Measurements from ENCODE around the gene PLXNB1. TPM values are rescaled to one million over a fixed set of nuclear protein-coding genes. Genes with fewer than 3 reads are reported as not detected.
A peak's percentile ranks its signal among the peaks of the same experiment; 100 is the strongest.

PLXNB1 gene
- total and polyA plus RNA-seq, 2 of the 13 experiments (the other 11 are each of a cell fraction or from before 2014, with no cell fraction given), result 86.0 to 143 TPM

DNA sequence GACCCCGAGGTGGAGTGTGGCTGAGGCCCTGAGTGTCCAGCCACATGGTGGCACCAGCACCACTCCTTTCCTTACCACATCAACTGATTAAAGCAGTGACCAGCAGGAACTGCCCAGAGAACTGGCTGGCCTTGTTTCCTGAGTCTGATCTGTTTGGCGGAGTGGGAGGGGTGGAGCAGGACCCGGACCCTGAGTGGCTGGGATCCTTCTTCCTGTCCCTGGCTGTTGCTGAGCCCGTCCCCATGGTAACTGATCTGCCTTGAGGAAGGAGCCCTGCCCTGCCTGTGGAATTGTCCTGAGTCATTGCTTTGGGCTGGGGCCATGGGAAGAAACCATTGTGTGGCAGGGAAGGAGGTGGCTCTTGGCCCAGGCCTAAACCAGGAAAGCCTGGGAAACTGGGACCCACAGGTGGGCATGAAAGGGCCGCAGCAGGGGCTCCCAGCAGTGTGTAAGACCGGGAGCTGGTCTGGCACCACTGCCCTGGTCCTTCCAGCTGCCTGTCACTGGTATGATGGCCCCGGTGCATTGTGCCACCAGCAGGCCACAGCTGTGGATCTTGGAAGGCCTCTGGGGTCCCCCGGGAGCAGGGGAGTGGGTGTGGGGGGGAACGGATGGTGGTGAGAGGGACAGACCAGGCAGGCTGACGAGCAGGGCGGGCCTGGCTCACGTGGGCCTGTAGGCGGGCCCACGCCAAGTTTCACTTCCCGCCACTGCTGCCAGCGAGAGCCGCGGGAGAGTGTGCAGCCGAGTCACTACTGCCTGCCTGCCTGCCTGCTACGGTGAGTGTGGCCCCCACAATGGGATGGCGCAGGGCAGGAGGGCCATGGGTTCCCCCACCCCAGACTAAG is 35.9 kb upstream of the PLXNB1 start (continued):
- TF ChIP-seq, protein P1, sequence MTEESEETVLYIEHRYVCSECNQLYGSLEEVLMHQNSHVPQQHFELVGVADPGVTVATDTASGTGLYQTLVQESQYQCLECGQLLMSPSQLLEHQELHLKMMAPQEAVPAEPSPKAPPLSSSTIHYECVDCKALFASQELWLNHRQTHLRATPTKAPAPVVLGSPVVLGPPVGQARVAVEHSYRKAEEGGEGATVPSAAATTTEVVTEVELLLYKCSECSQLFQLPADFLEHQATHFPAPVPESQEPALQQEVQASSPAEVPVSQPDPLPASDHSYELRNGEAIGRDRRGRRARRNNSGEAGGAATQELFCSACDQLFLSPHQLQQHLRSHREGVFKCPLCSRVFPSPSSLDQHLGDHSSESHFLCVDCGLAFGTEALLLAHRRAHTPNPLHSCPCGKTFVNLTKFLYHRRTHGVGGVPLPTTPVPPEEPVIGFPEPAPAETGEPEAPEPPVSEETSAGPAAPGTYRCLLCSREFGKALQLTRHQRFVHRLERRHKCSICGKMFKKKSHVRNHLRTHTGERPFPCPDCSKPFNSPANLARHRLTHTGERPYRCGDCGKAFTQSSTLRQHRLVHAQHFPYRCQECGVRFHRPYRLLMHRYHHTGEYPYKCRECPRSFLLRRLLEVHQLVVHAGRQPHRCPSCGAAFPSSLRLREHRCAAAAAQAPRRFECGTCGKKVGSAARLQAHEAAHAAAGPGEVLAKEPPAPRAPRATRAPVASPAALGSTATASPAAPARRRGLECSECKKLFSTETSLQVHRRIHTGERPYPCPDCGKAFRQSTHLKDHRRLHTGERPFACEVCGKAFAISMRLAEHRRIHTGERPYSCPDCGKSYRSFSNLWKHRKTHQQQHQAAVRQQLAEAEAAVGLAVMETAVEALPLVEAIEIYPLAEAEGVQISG (CRISPR knock-in tag; IDR thresholded peaks at IDR 0.05), result peak; percentile 51
- TF ChIP-seq HDAC2 (CRISPR knock-in tag; IDR thresholded peaks at IDR 0.05) (peak; percentile 76; the same call in 1 of the 2 replicates), KLF6 (CRISPR knock-in tag; IDR thresholded peaks at IDR 0.05) (no peak), SOX13 (IDR thresholded peaks at IDR 0.05) (no peak), SOX13 (CRISPR knock-in tag; conservative IDR thresholded peaks at IDR 0.05 in 1 of 2, IDR thresholded peaks at IDR 0.05 in 1 of 2) (peak in 1 of 2 experiments; percentile 24; a peak in 2 of 4 replicates), ZNF296 (CRISPR knock-in tag; conservative IDR thresholded peaks at IDR 0.05) (peak; percentile 61; the same call in 1 of the 2 replicates), KDM3A (CRISPR knock-in tag; IDR thresholded peaks at IDR 0.05; ENCODE audit: low read depth) (peak; percentile 59; the same call in 1 of the 2 replicates), TBL1XR1 (IDR thresholded peaks at IDR 0.05; ENCODE audit: borderline replicate concordance, low read length, partially characterized antibody) (peak; percentile 10), HNRNPK (IDR thresholded peaks at IDR 0.05; ENCODE audit: low read depth, low read length, poor library complexity, severe bottlenecking) (peak; percentile 12), NFE2 (CRISPR knock-in tag; IDR thresholded peaks at IDR 0.05) (peak; percentile 91), KLF12 (CRISPR knock-in tag; IDR thresholded peaks at IDR 0.05; ENCODE audit: borderline replicate concordance) (no peak), ZSCAN29 (CRISPR knock-in tag; conservative IDR thresholded peaks at IDR 0.05) (peak; percentile 74; the same call in 1 of the 2 replicates), FOXK2 (IDR thresholded peaks at IDR 0.05) (peak; percentile 43; the same call in 1 of the 2 replicates)
- TF ChIP-seq, protein P2, sequence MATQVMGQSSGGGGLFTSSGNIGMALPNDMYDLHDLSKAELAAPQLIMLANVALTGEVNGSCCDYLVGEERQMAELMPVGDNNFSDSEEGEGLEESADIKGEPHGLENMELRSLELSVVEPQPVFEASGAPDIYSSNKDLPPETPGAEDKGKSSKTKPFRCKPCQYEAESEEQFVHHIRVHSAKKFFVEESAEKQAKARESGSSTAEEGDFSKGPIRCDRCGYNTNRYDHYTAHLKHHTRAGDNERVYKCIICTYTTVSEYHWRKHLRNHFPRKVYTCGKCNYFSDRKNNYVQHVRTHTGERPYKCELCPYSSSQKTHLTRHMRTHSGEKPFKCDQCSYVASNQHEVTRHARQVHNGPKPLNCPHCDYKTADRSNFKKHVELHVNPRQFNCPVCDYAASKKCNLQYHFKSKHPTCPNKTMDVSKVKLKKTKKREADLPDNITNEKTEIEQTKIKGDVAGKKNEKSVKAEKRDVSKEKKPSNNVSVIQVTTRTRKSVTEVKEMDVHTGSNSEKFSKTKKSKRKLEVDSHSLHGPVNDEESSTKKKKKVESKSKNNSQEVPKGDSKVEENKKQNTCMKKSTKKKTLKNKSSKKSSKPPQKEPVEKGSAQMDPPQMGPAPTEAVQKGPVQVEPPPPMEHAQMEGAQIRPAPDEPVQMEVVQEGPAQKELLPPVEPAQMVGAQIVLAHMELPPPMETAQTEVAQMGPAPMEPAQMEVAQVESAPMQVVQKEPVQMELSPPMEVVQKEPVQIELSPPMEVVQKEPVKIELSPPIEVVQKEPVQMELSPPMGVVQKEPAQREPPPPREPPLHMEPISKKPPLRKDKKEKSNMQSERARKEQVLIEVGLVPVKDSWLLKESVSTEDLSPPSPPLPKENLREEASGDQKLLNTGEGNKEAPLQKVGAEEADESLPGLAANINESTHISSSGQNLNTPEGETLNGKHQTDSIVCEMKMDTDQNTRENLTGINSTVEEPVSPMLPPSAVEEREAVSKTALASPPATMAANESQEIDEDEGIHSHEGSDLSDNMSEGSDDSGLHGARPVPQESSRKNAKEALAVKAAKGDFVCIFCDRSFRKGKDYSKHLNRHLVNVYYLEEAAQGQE (IDR thresholded peaks at IDR 0.05; ENCODE audit: borderline replicate concordance in 1 of 2, low read depth in 1 of 2, low read length in 2 of 2), result no peak
- TF ChIP-seq, protein P3, sequence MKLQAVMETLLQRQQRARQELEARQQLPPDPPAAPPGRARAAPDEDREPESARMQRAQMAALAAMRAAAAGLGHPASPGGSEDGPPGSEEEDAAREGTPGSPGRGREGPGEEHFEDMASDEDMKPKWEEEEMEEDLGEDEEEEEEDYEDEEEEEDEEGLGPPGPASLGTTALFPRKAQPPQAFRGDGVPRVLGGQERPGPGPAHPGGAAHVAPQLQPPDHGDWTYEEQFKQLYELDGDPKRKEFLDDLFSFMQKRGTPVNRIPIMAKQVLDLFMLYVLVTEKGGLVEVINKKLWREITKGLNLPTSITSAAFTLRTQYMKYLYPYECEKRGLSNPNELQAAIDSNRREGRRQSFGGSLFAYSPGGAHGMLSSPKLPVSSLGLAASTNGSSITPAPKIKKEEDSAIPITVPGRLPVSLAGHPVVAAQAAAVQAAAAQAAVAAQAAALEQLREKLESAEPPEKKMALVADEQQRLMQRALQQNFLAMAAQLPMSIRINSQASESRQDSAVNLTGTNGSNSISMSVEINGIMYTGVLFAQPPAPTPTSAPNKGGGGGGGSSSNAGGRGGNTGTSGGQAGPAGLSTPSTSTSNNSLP (IDR thresholded peaks at IDR 0.05; ENCODE audit: low read depth, low read length), result peak; percentile 64
- TF ChIP-seq, protein P4, sequence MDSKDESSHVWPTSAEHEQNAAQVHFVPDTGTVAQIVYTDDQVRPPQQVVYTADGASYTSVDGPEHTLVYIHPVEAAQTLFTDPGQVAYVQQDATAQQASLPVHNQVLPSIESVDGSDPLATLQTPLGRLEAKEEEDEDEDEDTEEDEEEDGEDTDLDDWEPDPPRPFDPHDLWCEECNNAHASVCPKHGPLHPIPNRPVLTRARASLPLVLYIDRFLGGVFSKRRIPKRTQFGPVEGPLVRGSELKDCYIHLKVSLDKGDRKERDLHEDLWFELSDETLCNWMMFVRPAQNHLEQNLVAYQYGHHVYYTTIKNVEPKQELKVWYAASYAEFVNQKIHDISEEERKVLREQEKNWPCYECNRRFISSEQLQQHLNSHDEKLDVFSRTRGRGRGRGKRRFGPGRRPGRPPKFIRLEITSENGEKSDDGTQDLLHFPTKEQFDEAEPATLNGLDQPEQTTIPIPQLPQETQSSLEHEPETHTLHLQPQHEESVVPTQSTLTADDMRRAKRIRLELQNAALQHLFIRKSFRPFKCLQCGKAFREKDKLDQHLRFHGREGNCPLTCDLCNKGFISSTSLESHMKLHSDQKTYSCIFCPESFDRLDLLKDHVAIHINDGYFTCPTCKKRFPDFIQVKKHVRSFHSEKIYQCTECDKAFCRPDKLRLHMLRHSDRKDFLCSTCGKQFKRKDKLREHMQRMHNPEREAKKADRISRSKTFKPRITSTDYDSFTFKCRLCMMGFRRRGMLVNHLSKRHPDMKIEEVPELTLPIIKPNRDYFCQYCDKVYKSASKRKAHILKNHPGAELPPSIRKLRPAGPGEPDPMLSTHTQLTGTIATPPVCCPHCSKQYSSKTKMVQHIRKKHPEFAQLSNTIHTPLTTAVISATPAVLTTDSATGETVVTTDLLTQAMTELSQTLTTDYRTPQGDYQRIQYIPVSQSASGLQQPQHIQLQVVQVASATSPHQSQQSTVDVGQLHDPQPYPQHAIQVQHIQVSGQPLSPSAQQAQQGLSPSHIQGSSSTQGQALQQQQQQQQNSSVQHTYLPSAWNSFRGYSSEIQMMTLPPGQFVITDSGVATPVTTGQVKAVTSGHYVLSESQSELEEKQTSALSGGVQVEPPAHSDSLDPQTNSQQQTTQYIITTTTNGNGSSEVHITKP (CRISPR knock-in tag; IDR thresholded peaks at IDR 0.05; ENCODE audit: low read depth), result peak; percentile 97

Measured in HepG2 (cell line).